GM13976 (cell line): ENCODE measurements around the gene PIP4P1.

Experiments used
- DNase-seq: peaks from one replicate; pipeline ENCODE4 v3.0.0; 2012; ENCODE audit warnings: low spot score
- CTCF ChIP-seq: IDR thresholded peaks from 2 replicates; pipeline ENCODE4 v1.5.1; 2012; ENCODE audit warnings: borderline replicate concordance, mild to moderate bottlenecking; ENCODE audit not compliant: insufficient read depth; ENCODE audit errors: extremely low read depth, missing control alignments, control extremely low read depth
- in situ Hi-C: fragments of 300-500 bp; cut with MboI; formaldehyde crosslinking; loops from one replicate; pipeline ENCODE4 v1.12.0; 2022; ENCODE audit warnings: low sequenced_read_pairs, mixed read lengths, inconsistent platforms; ENCODE audit not compliant: unreplicated experiment

The PIP4P1 gene

DNA sequence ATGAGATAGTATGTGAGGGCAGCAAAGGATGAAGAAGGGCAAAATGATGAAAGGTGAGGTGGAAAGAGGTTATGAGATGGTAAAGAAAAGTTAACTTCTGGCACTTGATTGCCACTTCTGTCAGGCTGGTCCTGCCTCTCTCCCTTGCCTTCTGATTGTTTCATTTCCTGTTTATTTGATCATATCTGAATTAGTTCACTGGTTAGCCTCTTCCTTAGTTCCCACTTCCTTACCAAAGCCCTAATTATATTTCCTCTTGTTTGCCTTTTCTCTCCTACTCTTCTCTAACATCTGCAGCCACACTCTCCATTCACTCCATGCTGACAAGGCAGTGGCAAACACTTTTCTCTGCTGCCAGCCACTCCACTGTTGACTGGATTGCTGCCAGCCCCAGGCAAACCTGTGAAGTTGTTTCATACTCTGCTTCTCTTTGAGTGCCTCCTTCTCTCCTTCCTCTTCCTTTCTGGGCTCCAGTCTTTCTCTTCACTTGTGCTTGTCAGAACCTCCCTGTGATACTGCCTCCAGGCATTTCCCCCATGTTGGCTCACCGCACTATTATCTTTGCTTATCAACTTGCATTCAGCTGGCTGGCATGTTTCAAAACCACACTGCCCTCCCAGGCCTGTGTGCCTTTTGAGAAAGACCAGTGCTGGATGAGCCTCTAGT is 16.1 kb upstream of the PIP4P1 start:
- in situ Hi-C loops = no loop called here
- no peak for DNase-seq

DNA sequence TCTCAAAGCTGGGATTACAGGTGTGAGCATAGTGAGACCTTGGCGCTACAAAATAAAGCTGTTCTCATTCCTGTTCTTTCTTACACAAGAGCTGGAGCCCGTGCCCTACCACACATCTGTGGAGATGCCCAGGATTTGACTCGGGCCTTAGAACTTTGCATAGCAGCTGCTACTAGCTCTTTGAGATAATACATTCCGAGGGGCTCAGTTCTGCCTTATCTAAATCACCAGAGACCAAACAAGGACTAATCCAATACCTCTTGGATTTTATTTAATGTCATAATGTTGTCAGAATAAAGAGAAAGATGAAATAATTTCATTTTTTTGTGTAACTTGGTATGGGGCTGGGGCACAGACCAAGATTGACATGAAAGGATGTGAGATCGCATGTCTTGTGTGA is 15.5 kb upstream of the PIP4P1 start:
- DNase-seq = no peak
- in situ Hi-C loops = no loop called here
- no peak for TF ChIP-seq CTCF

More for the DNA sequence above, 16.1 kb upstream of the PIP4P1 start:
- no peak for TF ChIP-seq CTCF

- no peak for DNase-seq
- in situ Hi-C loops = no loop called here
- no peak for TF ChIP-seq CTCF
These were observed 11.4 kb upstream of the PIP4P1 start for GRCh38 chr14:20472536-20473169.

DNA sequence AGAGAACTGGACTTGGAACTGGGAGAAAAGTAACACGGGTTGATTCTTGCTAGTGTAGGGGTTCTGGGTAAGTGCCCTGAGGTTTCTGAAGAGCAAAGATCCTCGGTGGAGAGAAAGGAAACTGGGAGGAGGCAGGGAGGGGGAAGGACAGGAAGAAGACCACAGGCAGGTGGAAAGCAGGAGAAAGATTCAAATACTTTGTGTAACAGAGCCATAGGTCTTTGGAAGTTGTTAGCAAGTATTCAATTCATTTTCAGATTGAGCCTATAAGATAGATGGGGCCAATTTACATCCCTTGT is 9.3 kb upstream of the PIP4P1 start:
- no peak for TF ChIP-seq CTCF
- DNase-seq = no peak
- in situ Hi-C loops = no loop called here

DNA sequence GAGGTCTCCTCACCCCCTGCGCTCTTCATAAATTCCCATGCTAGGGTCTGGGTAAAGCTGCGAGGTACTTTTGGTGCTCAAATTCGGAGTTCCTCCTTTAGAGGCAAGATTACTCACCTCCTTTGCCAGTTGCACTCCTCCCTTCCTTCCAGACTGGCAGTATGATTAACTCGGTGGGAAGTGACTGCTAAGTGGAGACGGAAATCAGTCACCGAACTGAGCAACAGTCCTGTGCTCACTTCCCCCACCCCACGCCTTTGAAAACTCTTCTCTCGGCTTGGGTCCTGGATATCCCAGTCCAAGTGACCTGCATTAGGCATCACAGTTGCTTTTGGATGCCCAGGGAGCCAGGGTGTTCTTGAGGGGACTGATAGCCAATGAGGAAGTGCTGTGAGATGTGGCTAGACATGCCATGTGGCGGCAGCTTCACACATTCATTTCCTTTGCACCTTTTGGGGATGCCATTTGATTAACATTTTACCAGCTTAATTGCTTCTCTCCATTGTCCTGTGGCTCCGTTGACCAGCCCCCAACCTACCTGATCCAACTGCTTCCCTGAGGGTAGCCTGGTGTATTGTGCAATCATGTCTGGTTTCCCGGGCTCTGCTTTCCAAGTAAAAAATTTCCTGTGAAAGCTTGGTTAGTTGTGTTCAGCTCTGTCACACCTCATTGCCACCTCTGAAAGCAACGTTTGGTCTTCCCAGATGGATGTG is 8.8 kb upstream of the PIP4P1 start:
- DNase-seq = peak; percentile 49
- TF ChIP-seq CTCF = no peak
- in situ Hi-C loops = no loop called here

GRCh38 chr14:20469242-20469889 is 8.1 kb upstream of the PIP4P1 start, which contains the start of gene PNP:
TSS of gene PNP (plus strand) at chr14:20469406. CDS start at chr14:20469525, 119 bp downstream.
- no peak for TF ChIP-seq CTCF
- in situ Hi-C loops = no loop called here

More at GRCh38 chr14:20469242-20469889, 8.1 kb upstream of the PIP4P1 start, which contains the start of gene PNP:
- peak; percentile 96 for DNase-seq
